Measurements from ENCODE around the gene NCR3LG1.

Gene NCR3LG1

GRCh38 chr11:17369684-17370243 lies 18.2 kb downstream of the NCR3LG1 start:
- no peak for DNase-seq (ENCODE audit: low read depth)

- peak; percentile 23 for DNase-seq (ENCODE audit: low read depth)
These were observed 20.0 kb downstream of the NCR3LG1 start for GRCh38 chr11:17371614-17372013.

- no peak for DNase-seq (ENCODE audit: low read depth)
These were observed 23.9 kb downstream of the NCR3LG1 start for GRCh38 chr11:17375547-17375946.

- no peak for DNase-seq (ENCODE audit: low read depth)
These were observed 24.9 kb downstream of the NCR3LG1 start for GRCh38 chr11:17376493-17376892.

GRCh38 chr11:17378655-17379054 lies 27.1 kb downstream of the NCR3LG1 start:
- DNase-seq (ENCODE audit: low read depth), result no peak

GRCh38 chr11:17379383-17380180 lies 28.0 kb downstream of the NCR3LG1 start:
- DNase-seq (ENCODE audit: low read depth), result no peak

- DNase-seq (ENCODE audit: low read depth), result no peak
These were observed 29.6 kb downstream of the NCR3LG1 start for GRCh38 chr11:17381156-17381555.

GRCh38 chr11:17382046-17382728 lies 30.6 kb downstream of the NCR3LG1 start:
- no peak for DNase-seq (ENCODE audit: low read depth)

- DNase-seq (ENCODE audit: low read depth), result no peak
These were observed 31.9 kb downstream of the NCR3LG1 start for GRCh38 chr11:17383461-17383860.

GRCh38 chr11:17384002-17384511 lies 32.5 kb downstream of the NCR3LG1 start:
- peak; percentile 66 for DNase-seq (ENCODE audit: low read depth)

GRCh38 chr11:17385492-17385891 lies 33.9 kb downstream of the NCR3LG1 start:
- no peak for DNase-seq (ENCODE audit: low read depth)

- no peak for DNase-seq (ENCODE audit: low read depth)
These were observed 34.3 kb downstream of the NCR3LG1 start for GRCh38 chr11:17385926-17386325.

GRCh38 chr11:17386331-17387084 lies 34.9 kb downstream of the NCR3LG1 start:
- no peak for DNase-seq (ENCODE audit: low read depth)

- no peak for DNase-seq (ENCODE audit: low read depth)
These were observed 35.7 kb downstream of the NCR3LG1 start for GRCh38 chr11:17387254-17387653.

- no peak for DNase-seq (ENCODE audit: low read depth)
These were observed 36.2 kb downstream of the NCR3LG1 start for GRCh38 chr11:17387811-17388210.

GRCh38 chr11:17388609-17389210 lies 37.1 kb downstream of the NCR3LG1 start, which contains the start of gene KCNJ11:
TSS of gene KCNJ11 (minus strand) at chr11:17388659. CDS start at chr11:17388091, 568 bp downstream.
- no peak for DNase-seq (ENCODE audit: low read depth)

- no peak for DNase-seq (ENCODE audit: low read depth)
These were observed 37.8 kb downstream of the NCR3LG1 start for GRCh38 chr11:17389211-17389956.

GRCh38 chr11:17389957-17390649 lies 38.5 kb downstream of the NCR3LG1 start:
- DNase-seq (ENCODE audit: low read depth), result no peak

- DNase-seq (ENCODE audit: low read depth), result no peak
These were observed 40.1 kb downstream of the NCR3LG1 start for GRCh38 chr11:17391493-17392355.
